Skeletal muscle cell (primary cell): ENCODE results near the gene ERBIN.
"Not testable (repeated sequence)": the region's sequence is repeated elsewhere in the genome, so short reads cannot be mapped to it uniquely, and the experiment has no call there.

ENCODE experiments used
- DNase-seq: peaks from one replicate; pipeline ENCODE4 v3.0.0-alpha.2; 2010; ENCODE audit warnings: low read depth
- H3K4me3 ChIP-seq: 2 replicates; pipeline ENCODE4 v1.5.1; 2011; ENCODE audit warnings: low read depth, mild to moderate bottlenecking, control low read depth, low read length, moderate library complexity

ERBIN gene

DNA sequence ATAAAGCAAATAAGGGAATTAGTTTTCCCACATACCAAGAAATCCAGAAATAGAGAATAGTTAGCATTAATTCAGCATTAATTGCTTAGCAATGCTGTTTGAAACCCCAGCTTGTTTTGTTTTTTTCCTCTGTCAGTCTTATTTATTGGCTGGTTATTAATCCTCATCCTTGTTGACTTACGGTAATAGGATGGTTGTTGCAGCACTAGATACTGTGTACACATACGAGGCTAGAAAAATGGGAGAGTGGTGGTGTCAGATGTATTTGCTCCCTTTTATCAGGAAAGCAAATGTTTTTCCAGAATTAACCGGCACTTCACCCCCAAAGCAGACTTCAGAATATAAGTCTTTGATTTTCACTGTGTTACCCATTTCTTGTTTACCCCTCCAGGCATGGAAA is 60.4 kb downstream of the ERBIN start:
- no peak overlapping the region for H3K4me3 ChIP-seq

DNA sequence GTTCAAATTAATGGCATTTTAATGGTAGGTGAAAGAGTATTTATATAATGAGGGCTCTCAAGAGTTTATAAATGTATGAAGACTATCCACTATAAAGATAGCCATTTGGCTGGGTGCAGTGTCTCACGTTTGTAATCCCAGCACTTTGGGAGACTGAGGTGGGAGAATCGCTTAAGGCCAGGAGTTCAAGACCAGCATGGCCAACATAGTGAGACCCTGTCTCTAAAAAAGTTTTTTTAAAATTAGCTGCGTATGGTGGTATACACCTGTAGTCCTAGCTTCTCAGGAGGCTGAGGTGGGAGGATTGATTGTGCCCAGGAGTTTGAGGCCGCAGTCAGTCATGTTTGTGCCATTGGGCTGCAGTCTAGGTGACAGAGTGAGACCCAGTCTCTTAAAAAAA is 61.6 kb downstream of the ERBIN start:
- no peak for DNase-seq
- no peak overlapping the region for H3K4me3 ChIP-seq

More for the DNA sequence above, 60.4 kb downstream of the ERBIN start:
- DNase-seq: no peak

DNA sequence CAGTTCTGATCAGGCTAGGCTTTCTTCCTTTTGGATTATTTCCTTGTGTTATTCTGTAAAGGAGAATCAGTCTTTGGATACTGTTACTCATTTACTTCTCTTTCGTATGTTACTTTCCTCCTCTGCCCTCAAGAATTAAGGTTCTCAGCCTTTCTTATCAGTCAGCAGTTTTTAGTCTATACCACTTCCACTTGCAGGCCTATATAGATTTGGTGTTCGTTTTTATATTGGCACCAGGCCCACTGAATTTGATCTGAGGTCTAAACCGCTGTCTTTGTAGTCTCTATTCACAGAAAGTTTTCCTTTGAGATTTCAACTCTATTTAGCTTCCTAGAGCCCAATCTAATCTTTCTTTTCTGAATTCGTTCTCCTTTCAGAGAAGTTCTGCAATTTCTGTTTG is 62.8 kb downstream of the ERBIN start:
- DNase-seq: no peak
- no peak overlapping the region for H3K4me3 ChIP-seq

DNA sequence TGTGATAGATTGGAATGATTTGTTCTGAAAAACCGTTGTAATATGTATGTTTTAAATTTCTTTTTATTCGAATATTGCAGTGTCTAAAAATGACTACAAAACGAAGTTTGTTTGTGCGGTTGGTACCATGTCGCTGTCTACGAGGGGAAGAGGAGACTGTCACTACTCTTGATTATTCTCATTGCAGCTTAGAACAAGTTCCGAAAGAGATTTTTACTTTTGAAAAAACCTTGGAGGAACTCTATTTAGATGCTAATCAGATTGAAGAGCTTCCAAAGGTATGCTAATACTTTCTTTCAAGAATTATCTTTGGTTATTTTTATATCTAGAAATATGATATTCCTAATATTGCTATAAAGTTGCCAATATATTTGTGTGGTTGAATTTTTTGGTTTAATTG is 66.3 kb downstream of the ERBIN start:
- no peak overlapping the region for H3K4me3 ChIP-seq
- DNase-seq: no peak

DNA sequence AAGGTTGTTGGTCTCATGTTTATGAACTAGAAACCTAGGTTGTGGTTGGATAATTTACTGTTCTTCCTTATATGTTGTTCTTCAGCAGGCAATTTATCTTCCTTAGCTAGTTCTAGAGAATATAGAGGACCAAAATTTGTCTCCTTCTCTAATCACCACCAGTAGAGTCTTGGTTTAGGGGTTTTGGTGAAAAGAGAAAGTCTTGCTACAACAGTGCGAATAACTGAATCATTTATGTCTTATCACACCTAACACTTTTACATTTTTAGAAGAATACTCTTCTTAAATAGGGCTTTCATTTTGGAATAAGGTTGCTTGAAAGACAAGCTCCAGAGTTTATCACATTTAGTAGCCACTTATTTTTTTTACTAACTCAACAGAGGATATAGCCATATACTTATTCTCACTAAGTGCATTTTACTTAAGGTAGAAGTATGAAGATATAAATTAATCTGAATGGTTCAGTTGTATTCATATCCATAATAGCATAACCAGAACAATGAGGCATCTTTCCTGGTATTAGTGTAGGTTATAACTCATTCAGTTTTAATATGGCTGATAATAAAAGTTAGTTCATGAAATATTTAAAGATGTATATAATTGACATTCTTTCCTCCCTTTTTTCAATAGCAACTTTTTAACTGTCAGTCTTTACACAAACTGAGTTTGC is 67.9 kb downstream of the ERBIN start:
- no peak for DNase-seq
- H3K4me3 ChIP-seq: no peak overlapping the region

DNA sequence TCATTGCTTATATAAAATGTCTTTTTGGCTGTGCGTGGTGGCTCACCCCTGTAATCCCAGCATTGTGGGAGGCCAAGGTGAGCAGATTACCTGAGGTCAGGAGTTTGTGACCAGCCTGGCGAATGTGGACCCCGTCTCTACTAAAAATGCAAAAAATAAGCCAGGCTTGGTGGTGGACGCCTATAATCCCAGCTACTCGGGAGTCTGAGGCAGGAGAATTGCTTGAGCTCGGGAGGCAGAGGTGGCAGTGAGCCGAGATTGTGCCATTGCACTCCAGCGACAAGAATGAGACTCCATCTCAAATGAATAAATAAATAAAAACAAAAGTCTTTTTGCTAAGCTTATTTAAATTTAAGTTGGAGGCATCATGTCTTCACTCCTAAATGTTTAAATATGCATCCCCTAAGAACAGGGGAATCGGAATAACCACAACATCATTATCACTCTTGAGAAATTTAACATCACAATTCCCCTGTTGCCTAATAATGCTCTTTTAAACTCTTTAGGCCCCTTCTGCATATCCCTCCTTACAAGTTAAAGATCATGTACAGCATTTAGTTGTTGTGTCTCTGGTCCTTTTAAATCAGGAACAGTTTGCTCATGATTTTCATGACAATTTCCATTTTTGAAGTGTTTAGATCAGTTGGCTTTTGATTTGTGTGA is 72.8 kb downstream of the ERBIN start:
- no peak overlapping the region for H3K4me3 ChIP-seq
- DNase-seq: no peak

- no peak overlapping the region for H3K4me3 ChIP-seq
- DNase-seq: no peak
Observed at GRCh38 chr5:66001952-66002351, 75.6 kb downstream of the ERBIN start.

- no peak for DNase-seq
- H3K4me3 ChIP-seq: no peak overlapping the region
Observed at GRCh38 chr5:66002415-66002814, 76.0 kb downstream of the ERBIN start.

DNA sequence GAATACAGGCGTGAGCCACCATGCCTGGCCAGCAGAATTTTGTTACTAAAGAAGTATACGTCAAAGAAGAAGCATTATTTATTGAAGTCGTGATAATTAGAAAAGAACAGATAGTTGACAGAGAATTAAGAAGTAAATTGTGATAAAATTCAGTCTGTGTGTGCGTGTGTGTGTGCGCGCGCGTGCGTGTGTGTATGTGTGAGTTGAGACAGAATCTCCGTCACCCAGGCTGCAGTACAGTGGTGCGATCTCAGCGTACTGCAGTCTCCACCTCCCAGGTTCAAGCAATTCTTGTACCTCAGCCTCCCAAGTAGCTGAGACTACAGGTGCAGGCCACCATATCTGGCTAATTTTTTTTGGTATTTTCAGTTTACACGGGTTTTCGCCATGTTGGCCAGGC is 77.8 kb downstream of the ERBIN start:
- DNase-seq: no peak
- no peak overlapping the region for H3K4me3 ChIP-seq

DNA sequence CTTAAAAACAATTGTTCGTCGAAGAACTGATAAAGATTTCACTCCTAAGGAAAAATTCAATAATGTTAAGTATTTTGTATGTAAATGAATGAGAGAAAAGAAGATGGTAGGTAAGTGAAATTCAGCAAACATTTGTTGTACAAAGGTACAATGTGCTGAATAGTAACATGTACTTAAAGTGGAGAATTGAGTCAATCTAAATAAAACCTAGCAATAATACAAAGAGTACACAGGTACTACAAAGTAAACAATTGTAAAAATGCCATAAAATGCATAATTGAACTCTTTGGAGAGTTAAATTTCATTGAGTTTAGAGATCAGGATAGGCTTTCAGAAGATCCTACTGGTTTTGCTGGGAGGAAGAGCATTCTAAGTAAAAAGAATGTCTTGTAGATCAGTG is 82.9 kb downstream of the ERBIN start:
- no peak overlapping the region for H3K4me3 ChIP-seq
- DNase-seq: no peak

- no peak for DNase-seq
- H3K4me3 ChIP-seq: no peak overlapping the region
Observed at GRCh38 chr5:66010476-66010875, 84.1 kb downstream of the ERBIN start.

DNA sequence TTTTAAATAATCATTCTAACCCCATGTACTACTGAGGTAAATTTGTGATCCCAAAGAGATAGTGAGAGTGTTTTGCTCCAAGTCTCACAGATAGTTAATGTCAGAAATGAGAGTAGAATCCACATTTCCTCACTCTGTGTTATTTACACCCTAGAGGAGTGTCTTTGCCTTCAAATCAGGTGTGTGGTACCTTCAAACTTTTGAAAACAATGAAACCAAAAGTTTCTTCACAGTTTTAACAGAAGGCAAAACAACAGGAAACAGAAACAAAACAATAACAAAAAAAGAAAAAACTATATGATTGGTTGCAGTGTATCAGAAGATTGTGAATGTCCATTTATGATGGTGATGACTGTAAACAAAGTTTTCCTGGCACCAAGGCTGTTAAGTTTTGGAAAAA is 85.9 kb downstream of the ERBIN start:
- no peak for DNase-seq
- no peak overlapping the region for H3K4me3 ChIP-seq

DNA sequence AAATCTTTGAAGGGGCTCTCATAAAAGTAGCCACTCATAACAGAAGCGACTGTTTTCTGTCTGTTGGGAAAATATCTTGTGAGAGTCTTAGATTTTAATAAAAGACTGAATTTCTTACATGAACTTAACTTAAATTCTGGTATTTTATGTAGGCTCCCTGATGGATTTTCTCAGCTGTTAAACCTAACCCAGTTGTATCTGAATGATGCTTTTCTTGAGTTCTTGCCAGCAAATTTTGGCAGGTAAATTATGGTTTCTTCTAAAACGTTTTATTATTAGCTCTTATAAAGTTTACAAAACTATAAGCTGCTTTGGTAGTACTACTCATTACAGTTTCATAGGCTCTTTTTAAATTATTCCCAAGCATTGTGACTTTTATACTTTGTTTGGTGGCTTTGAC is 87.0 kb downstream of the ERBIN start:
- no peak for DNase-seq
- H3K4me3 ChIP-seq: no peak overlapping the region

DNA sequence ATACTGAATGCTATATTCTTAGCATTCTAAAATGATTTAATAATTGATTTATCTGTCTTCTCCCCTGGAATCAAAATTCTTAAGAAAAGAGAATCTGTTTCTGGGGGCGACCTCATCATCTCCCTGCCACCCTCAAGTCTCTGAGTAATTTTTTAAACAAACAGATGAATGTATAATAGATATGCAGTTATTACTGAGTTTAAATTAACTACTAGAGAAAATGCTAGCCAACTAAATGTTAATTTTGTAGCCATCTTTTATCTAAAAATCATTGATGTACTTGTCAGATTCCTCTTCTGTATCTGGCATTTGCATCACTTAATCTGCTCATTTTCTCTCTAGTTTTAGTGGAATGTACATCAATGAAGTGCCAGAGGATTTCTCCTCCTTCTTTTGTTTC is 87.5 kb downstream of the ERBIN start:
- H3K4me3 ChIP-seq: no peak overlapping the region
- DNase-seq: no peak

DNA sequence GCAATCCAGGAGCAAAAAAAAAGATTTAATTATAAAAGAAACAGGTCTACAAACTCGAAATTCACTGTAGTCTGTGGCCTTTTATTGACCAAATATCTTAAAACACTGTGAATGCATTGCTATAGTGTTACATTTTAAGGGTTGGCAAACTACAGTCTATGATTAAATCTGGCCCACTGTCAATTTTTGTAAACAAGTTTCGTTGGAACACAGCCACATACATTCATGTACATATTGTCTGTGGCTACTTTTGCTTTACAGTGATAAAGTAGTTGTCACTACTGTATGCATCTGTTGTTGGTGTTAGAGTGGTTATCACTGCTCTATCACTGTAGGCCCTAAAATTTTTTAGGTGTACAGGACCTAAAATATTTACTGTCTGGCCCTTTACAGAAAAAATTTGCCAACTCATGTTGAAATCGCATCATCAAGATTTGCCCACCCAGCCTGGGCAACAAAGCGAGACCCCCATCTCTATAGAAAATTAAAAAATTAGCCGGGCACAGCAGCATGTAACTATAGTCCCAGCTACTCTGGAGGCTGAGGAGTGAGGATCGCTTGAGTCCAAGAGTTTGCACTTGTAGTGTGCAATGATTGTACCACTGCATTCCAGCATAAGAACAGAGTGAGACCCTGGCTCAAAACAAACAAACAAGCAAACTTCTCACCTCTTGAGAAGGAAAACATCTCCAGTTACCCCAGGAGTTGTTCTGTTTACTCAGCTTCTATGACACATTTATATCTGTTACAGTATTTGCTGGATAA is 89.0 kb downstream of the ERBIN start:
- H3K4me3 ChIP-seq: no peak overlapping the region
- DNase-seq: no peak

DNA sequence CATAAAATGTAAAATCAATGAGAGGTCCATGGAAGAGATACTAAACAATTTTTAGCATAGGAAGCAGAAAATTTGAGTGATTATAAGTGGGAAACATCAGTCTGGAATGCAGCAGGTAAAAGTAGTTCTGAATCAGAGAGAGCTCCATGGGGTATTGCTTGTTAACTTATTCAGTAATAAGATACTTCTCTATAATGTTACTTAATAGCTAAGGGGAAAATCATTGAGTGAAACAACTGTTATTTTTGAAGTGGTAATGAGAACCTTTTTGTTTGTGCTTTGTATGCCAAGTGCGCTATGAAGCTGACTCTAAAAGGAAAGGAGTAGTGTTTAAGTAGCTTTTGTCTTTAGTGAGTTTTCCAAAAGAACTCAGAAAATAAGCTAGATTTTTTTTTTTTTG is 95.2 kb downstream of the ERBIN start:
- DNase-seq: no peak
- H3K4me3 ChIP-seq: no peak overlapping the region

- no peak for DNase-seq
- H3K4me3 ChIP-seq: no peak overlapping the region
Observed at GRCh38 chr5:66039296-66039695, 112.9 kb downstream of the ERBIN start.

- H3K4me3 ChIP-seq: no peak overlapping the region
Observed at GRCh38 chr5:66039701-66040100, 113.3 kb downstream of the ERBIN start.

DNA sequence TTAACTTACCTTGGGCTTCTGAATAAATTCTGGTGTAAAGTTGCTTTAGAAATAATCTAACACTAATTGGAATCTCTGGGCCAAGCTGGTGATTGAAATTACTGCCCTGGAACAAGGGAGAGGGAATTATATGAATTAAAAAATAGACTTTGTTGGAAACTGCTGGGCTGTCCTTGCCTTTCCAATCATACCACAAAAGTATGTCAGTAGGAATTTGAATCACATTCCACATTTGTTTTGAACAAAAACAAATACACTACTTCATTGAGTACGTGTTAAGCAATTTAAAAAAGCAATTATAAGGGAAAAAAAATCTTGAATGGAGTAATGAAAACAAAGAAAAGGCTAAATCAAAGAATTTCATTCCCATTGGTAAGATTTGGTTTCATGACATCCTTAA is 115.3 kb downstream of the ERBIN start:
- no peak for DNase-seq

More at GRCh38 chr5:66039701-66040100, 113.3 kb downstream of the ERBIN start:
- no peak for DNase-seq

GRCh38 chr5:66057239-66057638 is 130.9 kb downstream of the ERBIN start:
- H3K4me3 ChIP-seq: no peak overlapping the region
- no peak for DNase-seq

More for the DNA sequence above, 115.3 kb downstream of the ERBIN start:
- H3K4me3 ChIP-seq: no peak overlapping the region

GRCh38 chr5:66061320-66061719 is 134.9 kb downstream of the ERBIN start:
- H3K4me3 ChIP-seq, DNase-seq: not testable (repeated sequence)
